GM10847 (cell line): ENCODE data around the gene MAN2A1.

ENCODE experiments used
- POLR2A ChIP-seq: IDR thresholded peaks from 2 replicates; pipeline ENCODE4 v1.6.1; 2011; ENCODE audit not compliant: insufficient read length; ENCODE audit errors: extremely low read depth

Gene MAN2A1

GRCh38 chr5:109718632-109719031 is 28.9 kb downstream of the MAN2A1 start:
- no peak for TF ChIP-seq POLR2A

- no peak for TF ChIP-seq POLR2A
Observed at GRCh38 chr5:109719978-109720377, 30.3 kb downstream of the MAN2A1 start.

- no peak for TF ChIP-seq POLR2A
Observed at GRCh38 chr5:109721741-109722140, 32.0 kb downstream of the MAN2A1 start.

- TF ChIP-seq POLR2A = no peak
Observed at GRCh38 chr5:109723606-109724005, 33.9 kb downstream of the MAN2A1 start.

- TF ChIP-seq POLR2A = no peak
Observed at GRCh38 chr5:109725135-109725534, 35.4 kb downstream of the MAN2A1 start.

GRCh38 chr5:109739741-109740728 is 50.3 kb downstream of the MAN2A1 start:
- TF ChIP-seq POLR2A = no peak

GRCh38 chr5:109740966-109741365 is 51.2 kb downstream of the MAN2A1 start:
- TF ChIP-seq POLR2A = no peak

- no peak for TF ChIP-seq POLR2A
Observed at GRCh38 chr5:109741390-109741789, 51.7 kb downstream of the MAN2A1 start.

- TF ChIP-seq POLR2A = no peak
Observed at GRCh38 chr5:109743041-109743531, 53.4 kb downstream of the MAN2A1 start.

- no peak for TF ChIP-seq POLR2A
Observed at GRCh38 chr5:109743770-109744212, 54.1 kb downstream of the MAN2A1 start.

GRCh38 chr5:109744261-109744660 is 54.5 kb downstream of the MAN2A1 start:
- TF ChIP-seq POLR2A = no peak

- TF ChIP-seq POLR2A = no peak
Observed at GRCh38 chr5:109748546-109748945, 58.8 kb downstream of the MAN2A1 start.

- no peak for TF ChIP-seq POLR2A
Observed at GRCh38 chr5:109750463-109750862, 60.7 kb downstream of the MAN2A1 start.

GRCh38 chr5:109753279-109753678 is 63.6 kb downstream of the MAN2A1 start:
- no peak for TF ChIP-seq POLR2A

- TF ChIP-seq POLR2A = no peak
Observed at GRCh38 chr5:109754319-109754718, 64.6 kb downstream of the MAN2A1 start.

- TF ChIP-seq POLR2A = no peak
Observed at GRCh38 chr5:109755761-109756160, 66.0 kb downstream of the MAN2A1 start.
